ENCODE measurements around the gene IRS2. TPM values are rescaled to one million over a fixed set of nuclear protein-coding genes. Genes with fewer than 3 reads are reported as not detected.

Gene IRS2
- total RNA-seq, 6 experiments from 2014 or later, result 8.8 to 26.0 (median 17.5) TPM

- Histone ChIP-seq H3K27ac (no peak overlapping the region), H3K27me3 (no peaks in the 10 kb centered on the region), H3K4me3 (no peak overlapping the region), H3K4me1 (peaks cover 0 to 23% (median 5%) of the 10 kb centered on the region in 4 donors), H3K9me3 (no peaks in the 10 kb centered on the region), H3K36me3 (peaks cover 0 to 2% (median 0%) of the 10 kb centered on the region in 4 donors)
- peak; percentile 22 to 33 (median 30) for ATAC-seq
- DNase-seq, result no peak
- intact Hi-C loops (cut with DNase I), result no loop called here
- WGBS (ENCODE audit: insufficient coverage, low coverage, low lambda C conversion rate, missing lambda C conversion rate), result 80% methylated on average over 9 of the region's 10 CpGs
- TF ChIP-seq POLR2A (IDR thresholded peaks at IDR 0.05), result no peak
- TF ChIP-seq, protein P1, sequence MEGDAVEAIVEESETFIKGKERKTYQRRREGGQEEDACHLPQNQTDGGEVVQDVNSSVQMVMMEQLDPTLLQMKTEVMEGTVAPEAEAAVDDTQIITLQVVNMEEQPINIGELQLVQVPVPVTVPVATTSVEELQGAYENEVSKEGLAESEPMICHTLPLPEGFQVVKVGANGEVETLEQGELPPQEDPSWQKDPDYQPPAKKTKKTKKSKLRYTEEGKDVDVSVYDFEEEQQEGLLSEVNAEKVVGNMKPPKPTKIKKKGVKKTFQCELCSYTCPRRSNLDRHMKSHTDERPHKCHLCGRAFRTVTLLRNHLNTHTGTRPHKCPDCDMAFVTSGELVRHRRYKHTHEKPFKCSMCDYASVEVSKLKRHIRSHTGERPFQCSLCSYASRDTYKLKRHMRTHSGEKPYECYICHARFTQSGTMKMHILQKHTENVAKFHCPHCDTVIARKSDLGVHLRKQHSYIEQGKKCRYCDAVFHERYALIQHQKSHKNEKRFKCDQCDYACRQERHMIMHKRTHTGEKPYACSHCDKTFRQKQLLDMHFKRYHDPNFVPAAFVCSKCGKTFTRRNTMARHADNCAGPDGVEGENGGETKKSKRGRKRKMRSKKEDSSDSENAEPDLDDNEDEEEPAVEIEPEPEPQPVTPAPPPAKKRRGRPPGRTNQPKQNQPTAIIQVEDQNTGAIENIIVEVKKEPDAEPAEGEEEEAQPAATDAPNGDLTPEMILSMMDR (IDR thresholded peaks at IDR 0.05), result no peak
Observed at GRCh38 chr13:109764470-109765291, 21.7 kb downstream of the IRS2 start.

GRCh38 chr13:109764045-109764444 is 22.3 kb downstream of the IRS2 start:
- H3K27ac ChIP-seq, result no peak overlapping the region
- peaks cover 0 to under 1% (median 0%) of the 10 kb centered on the region in 4 donors for H3K36me3 ChIP-seq
- peaks cover 0 to 23% (median 3%) of the 10 kb centered on the region in 4 donors for H3K4me1 ChIP-seq
- H3K9me3 ChIP-seq, result no peaks in the 10 kb centered on the region
- WGBS (ENCODE audit: insufficient coverage, low coverage, low lambda C conversion rate, missing lambda C conversion rate), result 34% methylated on average over 4 of the region's 7 CpGs
- ATAC-seq (peak in 3 of 4 donors; percentile 21 to 61 (median 52)), DNase-seq (no peak)
- H3K4me3 ChIP-seq, result no peak overlapping the region
- no peak for TF ChIP-seq POLR2A (IDR thresholded peaks at IDR 0.05)
- TF ChIP-seq, protein P1 (IDR thresholded peaks at IDR 0.05), result no peak
- intact Hi-C loops (cut with DNase I), result no loop called here
- H3K27me3 ChIP-seq, result no peaks in the 10 kb centered on the region

GRCh38 chr13:109762791-109763190 is 23.6 kb downstream of the IRS2 start:
- no peaks in the 10 kb centered on the region for H3K27me3 ChIP-seq
- peak in 1 of 3 donors; percentile 9 for DNase-seq
- TF ChIP-seq, protein P1 (IDR thresholded peaks at IDR 0.05), result no peak
- TF ChIP-seq POLR2A (IDR thresholded peaks at IDR 0.05), result no peak
- H3K27ac ChIP-seq, result no peak overlapping the region
- WGBS (ENCODE audit: insufficient coverage, low coverage, low lambda C conversion rate, missing lambda C conversion rate), result 86% methylated on average over 6 of the region's 6 CpGs
- peaks cover 0 to 23% (median 3%) of the 10 kb centered on the region in 4 donors for H3K4me1 ChIP-seq
- H3K4me3 ChIP-seq, result no peak overlapping the region
- no peaks in the 10 kb centered on the region for H3K36me3 ChIP-seq
- ATAC-seq, result no peak
- H3K9me3 ChIP-seq, result no peaks in the 10 kb centered on the region
- intact Hi-C loops (cut with DNase I), result no loop called here

DNA sequence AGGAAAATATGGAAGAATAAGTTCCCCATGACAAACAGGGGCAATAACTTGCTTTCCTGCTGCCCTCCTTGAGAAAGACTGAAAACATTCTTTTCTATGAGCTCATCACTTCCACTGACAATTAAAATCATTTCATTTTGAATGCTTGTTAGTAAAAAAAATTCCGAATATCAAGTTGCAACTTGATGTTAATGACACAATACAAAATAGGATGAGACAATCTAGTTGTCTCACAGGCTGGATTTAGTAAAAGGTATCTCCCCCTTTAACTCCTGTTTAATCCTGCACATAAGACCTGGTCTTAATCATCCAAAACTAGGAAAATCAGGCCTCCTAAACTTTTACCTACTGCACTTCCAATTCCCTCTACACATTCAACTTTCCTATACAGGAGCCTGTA is 24.7 kb downstream of the IRS2 start:
- no peaks in the 10 kb centered on the region for H3K9me3 ChIP-seq
- 29% methylated on average over 1 of the region's 1 CpG for WGBS (ENCODE audit: insufficient coverage, low coverage, low lambda C conversion rate, missing lambda C conversion rate)

GRCh38 chr13:109760951-109761350 is 25.4 kb downstream of the IRS2 start:
- 69% methylated on average over 5 of the region's 8 CpGs for WGBS (ENCODE audit: insufficient coverage, low coverage, low lambda C conversion rate, missing lambda C conversion rate)
- intact Hi-C loops (cut with DNase I), result no loop called here
- no peaks in the 10 kb centered on the region for H3K27me3 ChIP-seq
- peaks cover 0 to 15% (median 3%) of the 10 kb centered on the region in 4 donors for H3K4me1 ChIP-seq
- no peaks in the 10 kb centered on the region for H3K9me3 ChIP-seq
- DNase-seq (no peak), ATAC-seq (peak in 1 of 4 donors; percentile 24)
- no peak overlapping the region for H3K27ac ChIP-seq
- H3K4me3 ChIP-seq, result no peak overlapping the region
- H3K36me3 ChIP-seq, result peaks cover 0 to 4% (median 2%) of the 10 kb centered on the region in 4 donors
- TF ChIP-seq, protein P1 (IDR thresholded peaks at IDR 0.05), result no peak
- TF ChIP-seq POLR2A (IDR thresholded peaks at IDR 0.05), result no peak

More for the DNA sequence above, 24.7 kb downstream of the IRS2 start:
- H3K4me3 ChIP-seq, result no peak overlapping the region
- DNase-seq (no peak), ATAC-seq (no peak)
- peaks cover 0 to 15% (median 3%) of the 10 kb centered on the region in 4 donors for H3K4me1 ChIP-seq
- H3K27me3 ChIP-seq, result no peaks in the 10 kb centered on the region
- peaks cover 0 to 2% (median 0%) of the 10 kb centered on the region in 4 donors for H3K36me3 ChIP-seq
- H3K27ac ChIP-seq, result no peak overlapping the region
- TF ChIP-seq POLR2A (IDR thresholded peaks at IDR 0.05), result no peak
- intact Hi-C loops (cut with DNase I), result no loop called here
